Esophagus squamous epithelium (tissue), 5 donors: ENCODE measurements around the gene CETN2. TPM values are rescaled to one million over a fixed set of nuclear protein-coding genes. Genes with fewer than 3 reads are reported as not detected.
"Not testable (repeated sequence)": the region's sequence is repeated elsewhere in the genome, so short reads cannot be mapped to it uniquely, and the experiment has no call there.

Experiments used
- DNase-seq: peaks from one replicate; lab custom pipeline; 2025; lab: John Stamatoyannopoulos, UW
- H3K27ac ChIP-seq, 4 donors: fragments of 200-600 bp; sonication (generic); one replicate each; pipeline ENCODE4 v1.5.1; 2016 to 2019; ENCODE audit warnings: mild to moderate bottlenecking in 1 of 4
- H3K27me3 ChIP-seq, 4 donors: fragments of 200-600 bp; sonication (generic); 1 replicate in 3 of 4; 2 replicates in 1 of 4; pipeline versions ENCODE4 v1.5.1 to v1.6.0; 2017 to 2021; ENCODE audit warnings: antibody characterized with exemption in 1 of 4
- H3K36me3 ChIP-seq, 3 donors: fragments of 200-600 bp; sonication (generic); one replicate each; pipeline ENCODE4 v1.5.1; 2016 to 2019
- H3K4me1 ChIP-seq, 3 donors: fragments of 200-600 bp; sonication (generic); one replicate each; pipeline ENCODE4 v1.5.1; 2017 to 2019
- H3K4me3 ChIP-seq, 4 donors: fragments of 200-600 bp; sonication (generic); 1 replicate in 3 of 4; 2 replicates in 1 of 4; pipeline ENCODE4 v1.5.1; 2016 to 2019; ENCODE audit warnings: mild to moderate bottlenecking in 2 of 4, moderate library complexity in 1 of 4
- H3K9me3 ChIP-seq, 3 donors: fragments of 200-600 bp; sonication (generic); one replicate each; pipeline ENCODE4 v1.5.1; 2016 to 2019
- POLR2A ChIP-seq, 4 donors: fragments of 450-650 bp; IDR thresholded peaks; one replicate each; pipeline ENCODE4 v1.6.1; 2017; ENCODE audit warnings: antibody characterized with exemption in 4 of 4, mild to moderate bottlenecking in 4 of 4, moderate library complexity in 3 of 4
- WGBS, 2 donors: methylation state at CpG; one replicate each; pipeline ENCODE4 v1.1.5; 2018; 5-methylcytosine and 5-hydroxymethylcytosine counted together
- intact Hi-C: fragments of 100-400 bp; cut with DNase I; formaldehyde crosslinking; loops from one replicate; pipeline ENCODE4 v1.15.0; 2022
- total RNA-seq, 4 donors: library from RNA; depleted of rRNA; stranded (reverse); fragments of >200 nt; gene quantifications; one replicate each; pipeline ENCODE4 v1.1.0, GENCODE V29; 2016
- TF ChIP-seq, protein P1 (sequence below), 6 experiments: fragments of 450-650 bp in 4 of 6; fragments of 200-600 bp in 2 of 6; sonication (generic) in 2 of 6; IDR thresholded peaks; one replicate each; pipeline ENCODE4 v1.5.1; 2016 to 2019; ENCODE audit warnings: antibody characterized with exemption in 6 of 6, mild to moderate bottlenecking in 4 of 6, moderate library complexity in 4 of 6
- donor health status: DM: yes; HTN: yes; CAD: no.

CETN2 gene
- total RNA-seq, 4 donors from 2014 or later, result 17.2 to 38.5 (median 24.2) TPM

DNA sequence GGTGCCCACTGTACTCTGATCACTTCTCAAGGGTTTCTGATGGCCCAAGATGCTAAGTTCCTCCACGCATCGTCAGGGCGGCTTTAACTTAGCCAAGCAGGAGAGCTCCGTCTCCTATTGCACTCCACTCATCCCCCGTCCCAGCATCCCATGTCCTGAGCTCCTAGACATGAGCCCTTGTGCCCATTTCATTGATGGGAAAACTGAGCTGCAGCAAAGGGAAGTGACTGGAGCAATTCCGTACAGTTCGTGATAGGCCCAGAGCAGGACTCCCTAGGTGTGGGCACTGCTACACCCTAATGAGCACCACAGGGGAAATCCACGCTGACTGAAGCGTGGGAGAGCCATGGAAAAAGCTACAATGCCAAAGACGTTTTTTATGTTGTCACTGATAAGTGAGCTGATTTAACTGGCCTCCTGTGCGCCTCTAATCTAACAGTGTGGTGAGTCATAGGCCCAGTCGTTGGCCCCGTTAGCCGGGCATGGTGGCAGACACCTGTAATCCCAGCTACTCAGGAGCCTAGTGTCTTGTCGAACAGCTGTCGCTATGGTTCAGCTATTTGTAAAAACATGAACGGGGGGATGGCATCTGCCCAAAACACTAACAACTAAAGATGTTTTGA, 15.2 kb upstream of the CETN2 start:
- Histone ChIP-seq H3K27ac (no peak overlapping the region), H3K4me1 (peaks cover 0 to 22% (median 0%) of the 10 kb centered on the region in 3 donors), H3K27me3 (no peaks in the 10 kb centered on the region), H3K4me3 (no peak overlapping the region), H3K36me3 (peaks cover 0 to 50% (median 0%) of the 10 kb centered on the region in 3 donors), H3K9me3 (no peaks in the 10 kb centered on the region)
- WGBS, 2 donors, result 86 to 87% methylated on average over 5 to 12 of the region's 17 CpGs
- DNase-seq, result no peak
- intact Hi-C loops, result no loop called here
- TF ChIP-seq, protein P1, sequence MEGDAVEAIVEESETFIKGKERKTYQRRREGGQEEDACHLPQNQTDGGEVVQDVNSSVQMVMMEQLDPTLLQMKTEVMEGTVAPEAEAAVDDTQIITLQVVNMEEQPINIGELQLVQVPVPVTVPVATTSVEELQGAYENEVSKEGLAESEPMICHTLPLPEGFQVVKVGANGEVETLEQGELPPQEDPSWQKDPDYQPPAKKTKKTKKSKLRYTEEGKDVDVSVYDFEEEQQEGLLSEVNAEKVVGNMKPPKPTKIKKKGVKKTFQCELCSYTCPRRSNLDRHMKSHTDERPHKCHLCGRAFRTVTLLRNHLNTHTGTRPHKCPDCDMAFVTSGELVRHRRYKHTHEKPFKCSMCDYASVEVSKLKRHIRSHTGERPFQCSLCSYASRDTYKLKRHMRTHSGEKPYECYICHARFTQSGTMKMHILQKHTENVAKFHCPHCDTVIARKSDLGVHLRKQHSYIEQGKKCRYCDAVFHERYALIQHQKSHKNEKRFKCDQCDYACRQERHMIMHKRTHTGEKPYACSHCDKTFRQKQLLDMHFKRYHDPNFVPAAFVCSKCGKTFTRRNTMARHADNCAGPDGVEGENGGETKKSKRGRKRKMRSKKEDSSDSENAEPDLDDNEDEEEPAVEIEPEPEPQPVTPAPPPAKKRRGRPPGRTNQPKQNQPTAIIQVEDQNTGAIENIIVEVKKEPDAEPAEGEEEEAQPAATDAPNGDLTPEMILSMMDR (IDR thresholded peaks at IDR 0.05), result no peak
- TF ChIP-seq POLR2A (IDR thresholded peaks at IDR 0.05), result no peak

DNA sequence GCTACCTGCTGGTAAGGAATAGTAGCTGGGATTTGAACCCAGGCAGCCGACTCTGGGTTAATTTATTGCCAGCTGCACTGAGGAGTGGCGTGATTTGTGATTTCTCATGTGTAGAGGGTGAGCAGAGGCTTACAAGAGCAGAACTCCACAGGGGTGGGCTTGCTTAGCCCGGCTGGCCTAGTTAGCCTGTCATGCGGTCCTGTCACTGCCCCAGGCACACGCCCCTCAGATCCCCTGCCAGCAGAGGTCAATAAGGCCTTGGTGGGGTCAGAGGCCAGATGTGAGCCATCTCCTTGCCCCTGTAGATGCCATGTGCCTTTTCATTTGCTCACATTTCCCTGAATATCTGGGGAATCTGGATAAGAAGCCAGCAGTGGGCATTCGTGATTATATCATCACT, 13.7 kb upstream of the CETN2 start:
- Histone ChIP-seq H3K9me3 (no peaks in the 10 kb centered on the region), H3K27me3 (no peaks in the 10 kb centered on the region), H3K36me3 (peaks cover 0 to 35% (median 0%) of the 10 kb centered on the region in 3 donors), H3K27ac (no peak overlapping the region), H3K4me3 (no peak overlapping the region), H3K4me1 (peaks cover 0 to 29% (median 0%) of the 10 kb centered on the region in 3 donors)
- DNase-seq, result no peak
- intact Hi-C loops, result no loop called here
- 71% methylated on average over 5 of the region's 6 CpGs; no CpG with 5 or more reads in 1 of the 2 donors for WGBS, 2 donors
- TF ChIP-seq POLR2A (IDR thresholded peaks at IDR 0.05), result no peak
- TF ChIP-seq, protein P1 (IDR thresholded peaks at IDR 0.05), result no peak

- Histone ChIP-seq H3K27me3 (no peaks in the 10 kb centered on the region), H3K4me3 (no peak overlapping the region), H3K36me3 (peaks cover 0 to 31% (median 0%) of the 10 kb centered on the region in 3 donors), H3K4me1 (peaks cover 0 to 29% (median 0%) of the 10 kb centered on the region in 3 donors), H3K27ac (no peak overlapping the region), H3K9me3 (no peaks in the 10 kb centered on the region)
- intact Hi-C loops, result no loop called here
- no peak for DNase-seq
- no peak for TF ChIP-seq POLR2A (IDR thresholded peaks at IDR 0.05)
- TF ChIP-seq, protein P1 (IDR thresholded peaks at IDR 0.05), result no peak
- WGBS, 2 donors, result 80 to 85% methylated on average over 1 to 5 of the region's 5 CpGs
Observed at GRCh38 chrX:152843852-152844251, 13.3 kb upstream of the CETN2 start.

GRCh38 chrX:152842772-152843338, 12.3 kb upstream of the CETN2 start:
- no peak for TF ChIP-seq POLR2A (IDR thresholded peaks at IDR 0.05)
- TF ChIP-seq, protein P1 (IDR thresholded peaks at IDR 0.05), result no peak

GRCh38 chrX:152835470-152835869, 4.9 kb upstream of the CETN2 start:
- Histone ChIP-seq H3K4me1 (peaks cover 0 to 30% (median 7%) of the 10 kb centered on the region in 3 donors), H3K36me3 (peaks cover 0 to 22% (median 0%) of the 10 kb centered on the region in 3 donors)
- intact Hi-C loops, H3K4me3 ChIP-seq, DNase-seq, H3K27me3 ChIP-seq, H3K27ac ChIP-seq, H3K9me3 ChIP-seq: not testable (repeated sequence)
- WGBS, 2 donors, result 100% methylated on average over 1 of the region's 1 CpG; no CpG with 5 or more reads in 1 of the 2 donors

More at GRCh38 chrX:152842772-152843338, 12.3 kb upstream of the CETN2 start:
- DNase-seq, result no peak
- Histone ChIP-seq H3K27me3 (no peaks in the 10 kb centered on the region), H3K36me3 (peaks cover 0 to 28% (median 0%) of the 10 kb centered on the region in 3 donors), H3K4me1 (peaks cover 0 to 21% (median 0%) of the 10 kb centered on the region in 3 donors), H3K4me3 (no peak overlapping the region), H3K27ac (no peak overlapping the region), H3K9me3 (no peaks in the 10 kb centered on the region)
- 81 to 85% methylated on average over 10 of the region's 10 CpGs for WGBS, 2 donors
- intact Hi-C loops, result no loop called here
